Muscle of back (tissue), 13 donors: ENCODE measurements around the gene DLG2. TPM values are rescaled to one million over a fixed set of nuclear protein-coding genes. Genes with fewer than 3 reads are reported as not detected.
"Not testable (repeated sequence)": the region's sequence is repeated elsewhere in the genome, so short reads cannot be mapped to it uniquely, and the experiment has no call there.

Experiments used
- DNase-seq, 3 donors: peaks; one replicate each; pipeline versions ENCODE4 v3.0.0 to v3.0.0-alpha.2; 2013
- long read RNA-seq, 9 donors: transcript quantifications; one replicate each; lab custom pipeline, GENCODE V29; 2026
- polyA plus RNA-seq, 10 donors: library from polyadenylated mRNA; unstranded; fragments of 120-200 nt; gene quantifications; one replicate each; pipeline ENCODE4 v1.2.1, GENCODE V29; 2013; ENCODE audit not compliant: insufficient read length in 10 of 10

DLG2 gene
- 10 to 100 TPM in 5 of 10 donors, 1 to 10 TPM in 5; 7.0 to 15.2 (median 10.4) TPM for polyA plus RNA-seq
- long read RNA-seq, donor 1, partial matches to known transcripts: 5 of 5 reads
- long read RNA-seq, donor 1, other reads (novel, unspliced or antisense): 0 of 5 reads
- long read RNA-seq, donor 2: 0 reads
- long read RNA-seq, donor 3: 0 reads
- long read RNA-seq, donor 4: 0 reads
- long read RNA-seq, donor 5: 0 reads
- long read RNA-seq, donor 6, partial matches to known transcripts: 31 of 80 reads
- long read RNA-seq, donor 6, other reads (novel, unspliced or antisense): 48 of 80 reads
- long read RNA-seq, donor 7, partial matches to known transcripts: 28 of 40 reads
- long read RNA-seq, donor 7, other reads (novel, unspliced or antisense): 12 of 40 reads
- long read RNA-seq, donor 8: 0 reads
- long read RNA-seq, donor 9: 0 reads

GRCh38 chr11:85627332-85627997 lies at the start of gene DLG2:
DLG2 (minus strand) TSS chr11:85627344.
- peak; percentile 47 to 81 (median 58) for DNase-seq

GRCh38 chr11:85673393-85673792 lies 46.2 kb upstream of the DLG2 start:
- DNase-seq: no peak

- peak in 1 of 3 donors; percentile 54 for DNase-seq
Observed at GRCh38 chr11:85672105-85672902, 45.2 kb upstream of the DLG2 start.

DNA sequence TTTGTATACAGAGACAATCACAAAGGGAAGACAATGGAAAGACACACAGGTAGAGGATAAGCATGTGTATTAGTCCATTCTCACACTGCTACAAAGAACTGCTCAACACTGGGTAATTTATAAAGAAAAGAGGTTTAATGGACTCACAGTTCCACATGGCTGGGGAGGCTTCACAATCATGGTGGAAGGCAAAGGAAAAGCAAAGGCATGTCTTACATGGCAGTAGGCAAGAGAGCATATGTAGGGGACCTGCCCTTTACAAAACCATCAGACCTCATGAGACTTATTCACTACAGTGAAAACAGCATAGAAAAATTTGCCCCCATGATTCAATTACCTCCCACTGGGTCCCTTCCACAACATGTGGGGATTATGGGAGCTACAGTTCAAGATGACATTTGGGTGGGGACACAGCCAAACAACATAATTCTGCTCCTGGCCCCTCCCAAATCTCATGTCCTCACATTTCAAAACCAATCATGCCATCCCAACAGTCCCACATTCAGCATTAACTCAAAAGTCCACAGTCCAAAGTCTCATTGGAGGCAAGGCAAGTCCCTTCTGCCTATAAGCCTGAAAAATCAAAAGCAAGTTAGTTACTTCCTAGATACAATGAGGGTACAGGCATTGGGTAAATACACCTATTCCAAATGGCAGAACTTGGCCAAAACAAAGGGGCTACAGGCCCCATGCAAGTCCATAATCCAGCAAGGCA lies 44.0 kb upstream of the DLG2 start:
- not testable (repeated sequence) for DNase-seq

- no peak for DNase-seq
Observed at GRCh38 chr11:85668157-85668556, 41.0 kb upstream of the DLG2 start.

DNA sequence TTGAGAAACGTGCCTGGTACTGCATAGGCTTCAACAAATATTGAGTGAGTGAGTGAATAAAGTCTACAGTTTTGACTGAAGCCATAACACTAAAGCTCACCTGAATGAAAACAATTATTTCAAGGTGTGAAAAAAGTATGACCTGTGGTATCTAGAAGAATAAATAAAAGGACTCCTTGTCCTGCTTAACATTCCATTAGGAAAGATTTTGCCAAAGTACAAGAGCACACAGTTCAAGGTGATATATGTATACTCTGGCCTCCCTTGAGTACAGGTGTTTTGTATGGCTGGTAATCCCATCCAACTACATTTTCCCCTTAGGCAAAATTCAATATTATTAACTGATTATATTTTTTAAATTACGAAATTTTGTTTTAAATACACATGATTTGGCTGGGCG lies 39.5 kb upstream of the DLG2 start:
- no peak for DNase-seq

DNA sequence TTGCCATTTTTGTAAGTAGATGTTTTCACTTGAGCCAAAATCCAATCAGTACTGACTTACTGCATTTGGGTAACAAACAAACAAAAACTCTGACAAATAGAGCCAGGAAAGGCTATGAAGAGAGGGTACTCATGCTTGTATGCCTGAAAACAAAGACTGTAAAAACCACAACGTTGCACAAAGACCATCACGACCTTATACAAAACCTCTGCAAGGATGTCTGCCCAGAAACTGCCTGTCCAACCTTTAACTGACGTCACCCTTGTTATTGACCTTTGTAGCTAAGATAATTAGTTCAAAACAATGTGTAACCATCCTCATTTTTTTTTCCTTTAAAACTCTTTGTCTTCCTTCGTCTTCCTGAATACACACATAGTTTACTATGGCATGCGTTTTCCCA lies 38.6 kb upstream of the DLG2 start:
- DNase-seq: peak in 1 of 3 donors; percentile 33

DNA sequence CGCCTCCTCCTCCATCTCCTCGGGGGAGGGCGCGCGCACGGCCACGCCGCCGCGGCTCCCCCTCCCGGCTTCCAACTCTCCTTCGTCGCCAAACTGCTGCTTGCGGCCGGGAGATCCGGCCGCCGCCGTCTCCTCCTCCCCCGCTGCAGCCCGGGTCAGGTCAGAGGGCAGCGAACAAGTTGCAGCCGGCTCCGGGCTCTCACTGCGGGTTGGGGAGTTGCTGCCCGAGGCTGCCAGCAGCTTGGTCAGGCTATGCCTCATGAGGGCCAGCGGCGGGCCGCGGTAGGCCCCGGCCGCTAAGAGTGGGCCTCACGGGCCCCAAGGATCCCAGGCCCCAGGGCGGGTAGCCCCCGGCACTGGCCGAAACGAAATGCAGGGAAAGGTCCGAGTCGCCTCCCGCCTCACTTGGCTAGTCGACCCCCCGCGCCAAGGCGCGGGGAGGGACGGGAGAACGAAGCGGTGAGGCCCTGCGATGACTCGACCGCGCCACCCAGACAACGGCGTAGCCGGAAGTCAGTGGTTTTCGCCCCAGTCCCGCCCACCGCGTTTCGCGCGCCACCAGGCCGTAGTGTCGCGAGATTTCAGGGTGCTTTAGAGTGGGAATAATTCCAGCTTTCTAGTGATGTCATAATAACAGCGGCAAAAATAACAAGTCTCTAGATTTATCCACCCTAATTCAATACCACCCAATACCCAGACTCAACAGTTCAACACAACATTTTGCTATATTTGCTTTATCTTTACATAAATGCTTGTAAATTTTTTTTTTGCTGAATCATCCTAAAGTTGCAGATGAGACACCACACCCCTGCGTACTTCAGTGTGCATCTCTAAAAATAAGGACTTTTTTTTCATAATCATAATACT lies 37.7 kb upstream of the DLG2 start, which contains the start of gene CREBZF:
TSS of gene CREBZF (minus strand) at position 515 of the 867 bp plus-strand sequence. CDS start at position 261, 254 bp downstream.
- DNase-seq: peak; percentile 96 to 98 (median 97)

DNA sequence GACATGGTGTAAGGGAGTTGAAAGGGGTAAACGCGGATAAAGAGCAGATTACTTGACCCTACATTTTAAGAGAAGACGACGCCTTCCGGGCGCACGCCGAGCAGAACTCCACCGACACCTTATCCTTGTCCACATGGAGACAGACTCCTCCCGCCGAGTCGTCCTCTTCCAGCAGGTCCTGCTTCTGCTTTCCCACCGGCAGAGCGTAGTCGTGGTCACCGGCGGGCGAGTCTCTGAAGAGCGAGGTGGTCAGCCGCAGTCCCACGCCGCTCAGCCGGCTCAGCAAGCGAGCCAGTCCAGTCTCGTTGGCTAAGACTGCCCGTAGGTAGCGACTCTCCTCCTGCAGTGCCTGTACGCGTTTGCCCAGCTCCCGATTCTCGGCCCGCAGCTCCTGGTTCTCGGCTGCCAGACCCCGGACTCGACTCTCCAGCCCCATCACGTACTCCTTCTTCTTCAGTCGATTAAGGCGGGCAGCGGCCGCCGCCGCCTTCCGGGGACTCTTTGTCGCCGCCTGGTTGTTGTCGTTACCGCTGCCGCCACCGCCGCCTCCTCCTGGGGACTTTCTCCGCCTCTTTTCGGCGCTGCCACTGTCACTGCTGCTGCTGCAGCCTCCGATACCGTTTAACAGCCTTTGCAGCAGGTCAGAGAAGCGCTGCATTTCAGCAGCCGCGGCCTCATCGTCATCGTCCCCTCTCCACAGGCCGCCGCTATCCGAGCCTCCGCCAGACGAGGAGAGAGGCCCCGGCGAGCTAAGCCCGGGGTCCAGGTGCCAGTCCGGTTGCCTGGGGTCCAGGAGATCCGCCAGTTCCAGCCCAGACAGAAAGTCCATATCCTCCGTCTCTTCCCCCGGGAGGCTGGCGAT lies 36.8 kb upstream of the DLG2 start:
- peak; percentile 63 to 93 (median 75) for DNase-seq

- peak in 1 of 3 donors; percentile 30 for DNase-seq
Observed at GRCh38 chr11:85663080-85663752, 36.1 kb upstream of the DLG2 start.

GRCh38 chr11:85661972-85662664 lies 35.0 kb upstream of the DLG2 start:
- peak in 1 of 3 donors; percentile 22 for DNase-seq

DNA sequence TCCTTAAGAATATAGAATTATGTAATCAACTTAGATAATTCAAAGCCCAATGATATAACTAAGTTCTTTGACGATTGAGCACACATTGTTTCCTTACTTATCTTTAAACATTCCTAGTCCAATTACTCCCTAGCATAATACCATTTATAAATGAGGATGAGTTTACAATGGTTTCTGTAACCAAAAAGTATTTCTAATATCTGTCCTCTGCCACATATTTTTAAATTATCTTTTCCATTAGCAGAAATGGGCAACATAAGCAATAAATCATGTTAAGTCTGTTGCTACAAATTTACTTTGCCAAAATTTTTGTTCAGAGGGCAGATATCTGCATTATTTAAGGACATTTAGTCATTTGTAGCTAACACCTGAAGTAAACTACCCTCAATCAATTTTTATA lies 31.0 kb upstream of the DLG2 start:
- DNase-seq: no peak

- no peak for DNase-seq
Observed at GRCh38 chr11:85656777-85657176, 29.6 kb upstream of the DLG2 start.

DNA sequence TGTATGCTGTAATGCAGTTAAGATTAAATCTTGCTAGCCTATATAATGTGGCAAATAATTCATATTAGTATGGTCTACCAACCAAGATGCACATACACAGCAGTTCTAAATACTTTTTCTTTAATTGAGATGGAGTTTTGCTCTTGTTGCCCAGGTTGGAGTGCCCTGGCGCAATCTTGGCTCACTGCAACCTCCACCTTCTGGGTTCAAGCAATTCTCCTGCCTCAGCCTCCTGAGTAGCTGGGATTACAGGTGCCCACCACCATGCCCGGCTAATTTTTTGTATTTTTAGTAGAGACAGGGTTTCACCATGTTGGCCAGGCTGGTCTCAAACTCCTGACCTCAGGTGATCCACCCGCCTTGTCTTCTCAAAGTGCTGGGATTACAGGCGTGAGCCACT lies 27.2 kb upstream of the DLG2 start:
- DNase-seq: not testable (repeated sequence)

DNA sequence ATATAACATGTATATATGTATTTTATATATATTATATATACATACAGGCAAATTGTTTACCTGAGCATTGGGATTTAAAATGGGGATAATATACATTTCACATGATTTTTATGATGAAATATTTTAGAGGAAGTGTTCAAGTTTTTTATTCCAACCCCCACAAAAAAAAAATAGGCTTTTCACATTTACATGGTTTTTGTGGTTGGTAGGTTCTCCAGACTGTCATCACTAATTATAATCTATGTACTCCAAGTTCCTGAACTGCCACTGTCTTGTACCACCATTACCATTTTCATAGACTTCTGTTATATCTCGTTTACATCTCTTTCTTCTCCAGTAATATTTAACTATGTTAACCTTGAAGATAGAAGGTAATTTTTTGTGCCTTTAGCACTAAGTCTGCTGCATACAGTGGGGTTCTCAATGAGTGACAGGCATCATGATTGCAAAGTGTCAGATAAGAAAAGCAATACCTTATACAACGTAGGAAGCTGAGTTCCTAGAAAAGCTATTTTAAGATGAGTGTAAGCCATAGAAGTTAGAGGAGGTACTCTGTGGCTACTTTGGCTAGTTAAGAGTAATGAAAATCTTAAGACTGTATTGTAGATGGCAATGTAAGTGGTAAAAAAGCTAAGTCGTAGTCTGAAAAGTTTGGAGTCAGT lies 25.8 kb upstream of the DLG2 start:
- DNase-seq: no peak

DNA sequence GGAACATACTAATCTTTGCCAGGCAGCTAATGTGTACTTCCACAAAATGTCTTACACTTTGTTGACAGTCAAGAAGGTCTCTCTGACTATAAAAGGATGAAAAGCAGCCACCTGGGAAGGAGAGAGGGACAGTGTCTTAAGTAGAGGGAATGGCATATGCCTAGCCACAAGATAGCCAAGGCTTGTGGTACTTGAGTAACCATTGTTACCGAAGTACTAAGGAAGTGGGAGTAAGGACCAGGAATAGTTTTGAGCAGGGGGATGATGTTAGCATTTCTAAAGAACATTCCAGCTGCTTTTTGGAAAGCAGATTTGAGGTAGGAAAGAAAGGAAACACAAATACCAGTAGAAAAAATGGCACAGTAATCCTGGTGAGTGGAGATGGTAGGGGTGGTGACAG lies 24.0 kb upstream of the DLG2 start:
- DNase-seq: no peak

- DNase-seq: peak; percentile 86 to 97 (median 92)
Observed at GRCh38 chr11:85647604-85648299, 20.6 kb upstream of the DLG2 start, which contains the start of gene TMEM126A. TMEM126A (plus strand) TSS chr11:85647967; CDS start chr11:85650256, 2,289 bp downstream.
